Activated CD8-positive, alpha-beta T cell treated with anti-CD3 and anti-CD28 coated beads for 36 hours (primary cell): ENCODE data around the gene COL25A1. TPM values are rescaled to one million over a fixed set of nuclear protein-coding genes. Genes with fewer than 3 reads are reported as not detected.

Experiments used
- ATAC-seq: fragments of 200-7000 bp; cut with Tn5 transposase; one replicate; pipeline ENCODE4 v1.10.0; 2021; ENCODE audit warnings: mild to moderate bottlenecking, moderate library complexity
- CTCF ChIA-PET: fragments of 350-600 bp; sonication (Branson Sonifier 250); formaldehyde crosslinking; loops from one replicate; lab custom pipeline; 2021; ENCODE audit warnings: antibody characterized with exemption; lab: Charles Lee
- POLR2A ChIA-PET: fragments of 350-600 bp; sonication (Branson Sonifier 250); formaldehyde crosslinking; loops from one replicate; lab custom pipeline; 2021; ENCODE audit warnings: antibody characterized with exemption; lab: Charles Lee
- DNase-seq: peaks from one replicate; pipeline ENCODE4 v3.0.0-alpha.2; 2020
- H3K27ac Mint-ChIP-seq: one replicate; pipeline ENCODE4 v1.8.0; 2021; ENCODE audit warnings: mild to moderate bottlenecking, mixed read lengths
- H3K27me3 Mint-ChIP-seq: one replicate; pipeline ENCODE4 v1.8.0; 2021; ENCODE audit warnings: mixed read lengths
- H3K36me3 Mint-ChIP-seq: one replicate; pipeline ENCODE4 v1.8.0; 2021; ENCODE audit warnings: low read depth, mixed read lengths
- H3K4me1 Mint-ChIP-seq: one replicate; pipeline ENCODE4 v1.8.0; 2021; ENCODE audit warnings: low read depth, mixed read lengths
- H3K4me3 Mint-ChIP-seq: one replicate; pipeline ENCODE4 v1.8.0; 2021; ENCODE audit warnings: mild to moderate bottlenecking, moderate library complexity, mixed read lengths
- H3K9me3 Mint-ChIP-seq: one replicate; pipeline ENCODE4 v1.8.0; 2021; ENCODE audit warnings: mixed read lengths
- CTCF ChIP-seq: fragments of 200-600 bp; IDR thresholded peaks from one replicate; pipeline ENCODE4 v1.8.0; 2022; ENCODE audit warnings: antibody characterized with exemption, mild to moderate bottlenecking
- intact Hi-C: fragments of 100-400 bp; cut with micrococcal nuclease; formaldehyde crosslinking; loops from one replicate; pipeline ENCODE4 v1.10.0; 2022
- total RNA-seq, 2 experiments: library from RNA; stranded (reverse); gene quantifications; one replicate each; pipeline ENCODE4 v1.2.3, GENCODE V29; 2021

Gene COL25A1
- total RNA-seq, 2 experiments from 2014 or later, result not detected

- H3K4me1 Mint-ChIP-seq, result peaks cover 11% of the 10 kb centered on the region
- peak overlapping the region; percentile 71 for H3K4me3 Mint-ChIP-seq
- intact Hi-C loops, result no loop called here
- CTCF ChIA-PET, result no interaction called here
- H3K27me3 Mint-ChIP-seq, result peaks cover 53% of the 10 kb centered on the region
- DNase-seq (no peak), ATAC-seq (peak; percentile 8)
- H3K9me3 Mint-ChIP-seq, result no peaks in the 10 kb centered on the region
- TF ChIP-seq CTCF, result no peak
- POLR2A ChIA-PET, result interaction anchor here (0.6 kb wide), 1 partner anchor 16 kb away, joined by 3 read pairs; no protein-coding TSS in a partner anchor
- H3K36me3 Mint-ChIP-seq, result no peaks in the 10 kb centered on the region
- no peak overlapping the region for H3K27ac Mint-ChIP-seq
Measured at GRCh38 chr4:109301651-109302360, 652 bp downstream of the COL25A1 start.

- POLR2A ChIA-PET, result interaction anchor here (0.6 to 0.8 kb wide), 2 partner anchors 70 to 647 kb away, joined by 3 read pairs; no protein-coding TSS in a partner anchor
- Mint-ChIP-seq H3K4me1 (peaks cover 11% of the 10 kb centered on the region), H3K36me3 (no peaks in the 10 kb centered on the region), H3K9me3 (no peaks in the 10 kb centered on the region), H3K27me3 (peaks cover 45% of the 10 kb centered on the region), H3K27ac (no peak overlapping the region), H3K4me3 (no peak overlapping the region)
- intact Hi-C loops, result no loop called here
- peak; percentile 32 for ATAC-seq
- DNase-seq, result no peak
- CTCF ChIA-PET, result interaction anchor here (1.0 to 1.4 kb wide), 3 partner anchors 9 to 20 kb away, joined by 3 to 7 read pairs (median 5); no protein-coding TSS in a partner anchor
- TF ChIP-seq CTCF, result no peak
Measured at GRCh38 chr4:109298279-109299010, 4.0 kb downstream of the COL25A1 start.

GRCh38 chr4:109296527-109296926 lies 5.9 kb downstream of the COL25A1 start:
- Mint-ChIP-seq H3K27me3 (peaks cover 38% of the 10 kb centered on the region), H3K4me1 (peaks cover 4% of the 10 kb centered on the region), H3K36me3 (no peaks in the 10 kb centered on the region), H3K9me3 (no peaks in the 10 kb centered on the region), H3K4me3 (no peak overlapping the region), H3K27ac (no peak overlapping the region)
- intact Hi-C loops, result no loop called here
- ChIA-PET POLR2A (no interaction called here), CTCF (no interaction called here)
- no peak for TF ChIP-seq CTCF
- no peak for ATAC-seq
- no peak for DNase-seq

- no peak for ATAC-seq
- Mint-ChIP-seq H3K27me3 (peaks cover 27% of the 10 kb centered on the region), H3K27ac (no peak overlapping the region), H3K9me3 (no peaks in the 10 kb centered on the region), H3K4me3 (no peak overlapping the region), H3K4me1 (no peaks in the 10 kb centered on the region), H3K36me3 (no peaks in the 10 kb centered on the region)
- ChIA-PET POLR2A (no interaction called here), CTCF (interaction anchor here (0.9 to 1.4 kb wide), 3 partner anchors 10 to 539 kb away, joined by 3 to 4 read pairs (median 3); no protein-coding TSS in a partner anchor)
- DNase-seq, result no peak
- TF ChIP-seq CTCF, result no peak
- intact Hi-C loops, result no loop called here
Measured at GRCh38 chr4:109295081-109295480, 7.4 kb downstream of the COL25A1 start.
